PC-3 (cell line): Measurements from ENCODE around the gene RGL4. TPM values are rescaled to one million over a fixed set of nuclear protein-coding genes. Genes with fewer than 3 reads are reported as not detected.

ENCODE experiments used
- ATAC-seq: fragments of 200-7000 bp; cut with Tn5 transposase; 2 replicates; pipeline ENCODE4 v1.9.1; 2020; ENCODE audit warnings: mild to moderate bottlenecking, moderate library complexity
- BruUV-seq: library from RNA; stranded (reverse); fragments of 400-500 nt; replicated peaks from 2 replicates; lab custom pipeline; 2021; lab: Mats Ljungman, UMichigan
- CTCF ChIA-PET: fragments of 300-600 bp; sonication (Branson Sonifier 250); formaldehyde crosslinking; loops from one replicate; lab custom pipeline; 2022; ENCODE audit warnings: antibody characterized with exemption; lab: Charles Lee
- POLR2A ChIA-PET: fragments of 300-600 bp; sonication (Branson Sonifier 250); formaldehyde crosslinking; loops from one replicate; lab custom pipeline; 2022; ENCODE audit warnings: antibody characterized with exemption; ENCODE audit not compliant: unreplicated experiment; lab: Charles Lee
- DNase-seq: peaks from one replicate; pipeline ENCODE4 v3.0.0-alpha.2; 2015
- H2AFZ ChIP-seq: fragments of 300-600 bp; sonication (generic); 2 replicates; pipeline ENCODE4 v1.6.0; 2016; ENCODE audit warnings: antibody characterized with exemption, low read length
- H3F3A ChIP-seq: fragments of 300-600 bp; sonication (generic); one replicate; pipeline ENCODE4 v1.6.0; 2017; ENCODE audit warnings: antibody characterized with exemption, low read length, control low read depth, mild to moderate bottlenecking; ENCODE audit not compliant: unreplicated experiment
- H3K27ac ChIP-seq: fragments of 300-600 bp; sonication (generic); 2 replicates; pipeline ENCODE4 v1.5.1; 2016; ENCODE audit warnings: mild to moderate bottlenecking, low read length
- H3K27me3 ChIP-seq: fragments of 300-600 bp; sonication (generic); 2 replicates; pipeline ENCODE4 v1.6.1; 2016; ENCODE audit warnings: low read length, mixed read lengths
- H3K36me3 ChIP-seq: fragments of 300-600 bp; sonication (generic); 2 replicates; pipeline ENCODE4 v1.6.1; 2016; ENCODE audit warnings: low read depth, mixed run types, low read length, mixed read lengths
- H3K4me1 ChIP-seq: fragments of 300-600 bp; sonication (generic); 2 replicates; pipeline ENCODE4 v1.5.1; 2016; ENCODE audit warnings: low read length; ENCODE audit not compliant: insufficient read depth
- H3K4me2 ChIP-seq: fragments of 300-600 bp; sonication (generic); 2 replicates; pipeline ENCODE4 v1.6.0; 2016; ENCODE audit warnings: low read length
- H3K4me3 ChIP-seq: fragments of 300-600 bp; sonication (generic); 2 replicates; pipeline ENCODE4 v1.5.1; 2016; ENCODE audit warnings: mild to moderate bottlenecking, low read length, mixed read lengths
- H3K79me2 ChIP-seq: fragments of 300-600 bp; sonication (generic); 2 replicates; pipeline ENCODE4 v1.6.1; 2017; ENCODE audit warnings: low read length, mixed read lengths
- H3K9ac ChIP-seq: fragments of 300-600 bp; sonication (generic); 2 replicates; pipeline ENCODE4 v1.6.0; 2016; ENCODE audit warnings: mild to moderate bottlenecking, low read length
- H3K9me2 ChIP-seq: fragments of 300-600 bp; sonication (generic); replicated peaks from 2 replicates; pipeline ENCODE4 v1.6.1; 2016; ENCODE audit warnings: mixed run types, low read length, mixed read lengths
- H3K9me3 ChIP-seq: fragments of 300-600 bp; sonication (generic); 2 replicates; pipeline ENCODE4 v1.6.1; 2016; ENCODE audit warnings: low read length, mixed read lengths
- H4K20me1 ChIP-seq: fragments of 300-600 bp; sonication (generic); 2 replicates; pipeline ENCODE4 v1.6.1; 2016; ENCODE audit warnings: low read length, mixed read lengths
- EZH2 ChIP-seq: fragments of 300-600 bp; sonication (generic); IDR thresholded peaks from one replicate; pipeline ENCODE4 v1.6.1; 2017; ENCODE audit warnings: antibody characterized with exemption, mild to moderate bottlenecking, low read length; ENCODE audit not compliant: unreplicated experiment
- EZH2phosphoT487 ChIP-seq: fragments of 300-600 bp; sonication (generic); IDR thresholded peaks from 2 replicates; pipeline ENCODE4 v1.6.1; 2018; ENCODE audit warnings: mild to moderate bottlenecking, antibody characterized with exemption, low read length, borderline replicate concordance
- intact Hi-C: fragments of 100-400 bp; cut with micrococcal nuclease; formaldehyde crosslinking; loops from 2 replicates; pipeline ENCODE4 v1.9.0; 2023
- total RNA-seq: library from RNA; depleted of rRNA; stranded (reverse); fragments of >200 nt; gene quantifications from 2 replicates; pipeline ENCODE4 v1.2.3, GENCODE V29; 2014
- TF ChIP-seq, protein P1 (sequence below): fragments of 300-600 bp; sonication (generic); conservative IDR thresholded peaks from 2 replicates; pipeline ENCODE4 v1.5.1; 2017; ENCODE audit warnings: antibody characterized with exemption, low read depth, mild to moderate bottlenecking, low read length

Gene RGL4
- total RNA-seq, 1 experiment from 2014 or later = not detected

DNA sequence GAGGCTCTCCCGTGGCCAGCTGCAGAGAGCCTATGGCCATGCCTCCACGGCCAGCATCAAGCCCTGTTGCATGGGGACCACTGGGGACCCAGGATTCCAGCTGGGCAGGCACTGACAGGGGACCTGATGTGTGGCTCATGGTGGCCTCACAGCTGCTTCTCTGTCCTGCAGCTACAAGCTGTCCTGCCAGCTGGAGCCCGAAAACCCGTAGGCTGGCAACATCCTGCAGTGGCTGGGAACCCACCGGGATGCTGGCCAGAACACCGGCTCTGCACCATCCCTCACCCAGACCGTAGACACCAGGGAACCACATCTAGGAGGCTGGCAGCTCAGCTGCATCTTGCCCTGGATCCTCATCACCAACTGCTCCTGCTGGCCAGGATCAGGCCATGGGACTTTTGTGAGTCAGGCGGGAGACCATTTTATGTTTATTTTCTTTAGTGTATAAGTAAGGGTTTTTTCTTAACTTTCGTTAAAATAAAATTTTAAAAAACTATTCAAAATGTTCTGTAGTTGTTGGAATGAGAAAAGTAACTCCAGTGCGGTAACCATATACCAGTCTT, 7.9 kb downstream of the RGL4 start:
- DNase-seq (no peak), ATAC-seq (no peak)
- TF ChIP-seq, protein P1, sequence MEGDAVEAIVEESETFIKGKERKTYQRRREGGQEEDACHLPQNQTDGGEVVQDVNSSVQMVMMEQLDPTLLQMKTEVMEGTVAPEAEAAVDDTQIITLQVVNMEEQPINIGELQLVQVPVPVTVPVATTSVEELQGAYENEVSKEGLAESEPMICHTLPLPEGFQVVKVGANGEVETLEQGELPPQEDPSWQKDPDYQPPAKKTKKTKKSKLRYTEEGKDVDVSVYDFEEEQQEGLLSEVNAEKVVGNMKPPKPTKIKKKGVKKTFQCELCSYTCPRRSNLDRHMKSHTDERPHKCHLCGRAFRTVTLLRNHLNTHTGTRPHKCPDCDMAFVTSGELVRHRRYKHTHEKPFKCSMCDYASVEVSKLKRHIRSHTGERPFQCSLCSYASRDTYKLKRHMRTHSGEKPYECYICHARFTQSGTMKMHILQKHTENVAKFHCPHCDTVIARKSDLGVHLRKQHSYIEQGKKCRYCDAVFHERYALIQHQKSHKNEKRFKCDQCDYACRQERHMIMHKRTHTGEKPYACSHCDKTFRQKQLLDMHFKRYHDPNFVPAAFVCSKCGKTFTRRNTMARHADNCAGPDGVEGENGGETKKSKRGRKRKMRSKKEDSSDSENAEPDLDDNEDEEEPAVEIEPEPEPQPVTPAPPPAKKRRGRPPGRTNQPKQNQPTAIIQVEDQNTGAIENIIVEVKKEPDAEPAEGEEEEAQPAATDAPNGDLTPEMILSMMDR = no peak
- TF ChIP-seq EZH2phosphoT487 (no peak), EZH2 (no peak)
- Histone ChIP-seq H3K4me3 (no peak overlapping the region), H3K27ac (no peak overlapping the region), H3F3A (no peaks in the 10 kb centered on the region), H3K4me2 (no peak overlapping the region), H2AFZ (no peak overlapping the region), H3K4me1 (no peaks in the 10 kb centered on the region), H3K9me3 (no peaks in the 10 kb centered on the region), H3K9me2 (no peaks in the 10 kb centered on the region), H3K79me2 (peaks cover 12% of the 10 kb centered on the region; the same call in 1 of the 2 replicates), H4K20me1 (no peaks in the 10 kb centered on the region), H3K9ac (no peak overlapping the region), H3K36me3 (peaks cover 5% of the 10 kb centered on the region), H3K27me3 (no peaks in the 10 kb centered on the region)
- intact Hi-C loops = no loop called here
- BruUV-seq = no TSS peak
- ChIA-PET CTCF (no interaction called here), POLR2A (no interaction called here)

DNA sequence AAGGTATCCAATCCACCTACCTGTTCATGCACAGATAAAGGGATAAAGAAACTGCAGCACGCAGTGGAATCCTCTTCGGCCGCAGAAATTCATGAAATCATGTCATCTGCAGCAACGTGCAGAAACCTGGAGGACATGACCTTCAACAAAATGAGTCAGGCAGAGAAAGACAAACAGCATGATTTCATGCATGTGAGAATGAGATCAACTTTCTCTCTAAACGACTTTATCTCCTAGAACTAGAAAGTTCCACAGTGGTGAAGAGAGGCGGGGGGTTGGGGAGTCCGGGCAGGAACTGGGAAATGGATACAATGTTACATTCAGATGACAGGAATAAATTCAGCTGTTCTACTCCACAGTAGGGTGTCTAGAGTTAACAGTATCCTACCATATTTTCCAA, 9.9 kb downstream of the RGL4 start:
- DNase-seq = no peak
- H3K9ac ChIP-seq = no peak overlapping the region
- intact Hi-C loops = no loop called here
- ATAC-seq = no peak
- no peaks in the 10 kb centered on the region for H3F3A ChIP-seq
- ChIA-PET CTCF (no interaction called here), POLR2A (no interaction called here)
- H3K79me2 ChIP-seq = peaks cover 12% of the 10 kb centered on the region; the same call in 1 of the 2 replicates
- no peaks in the 10 kb centered on the region for H3K4me1 ChIP-seq
- no peak overlapping the region for H3K27ac ChIP-seq
- TF ChIP-seq, protein P1 = no peak
- TF ChIP-seq EZH2phosphoT487 (no peak), EZH2 (no peak)
- no peak overlapping the region for H3K4me2 ChIP-seq
- H3K9me3 ChIP-seq = no peaks in the 10 kb centered on the region
- no peak overlapping the region for H2AFZ ChIP-seq
- no peaks in the 10 kb centered on the region for H4K20me1 ChIP-seq
- H3K27me3 ChIP-seq = no peaks in the 10 kb centered on the region
- no peak overlapping the region for H3K4me3 ChIP-seq
- no TSS peak for BruUV-seq
- H3K36me3 ChIP-seq = peaks cover 7% of the 10 kb centered on the region; the same call in 1 of the 2 replicates
- no peaks in the 10 kb centered on the region for H3K9me2 ChIP-seq

DNA sequence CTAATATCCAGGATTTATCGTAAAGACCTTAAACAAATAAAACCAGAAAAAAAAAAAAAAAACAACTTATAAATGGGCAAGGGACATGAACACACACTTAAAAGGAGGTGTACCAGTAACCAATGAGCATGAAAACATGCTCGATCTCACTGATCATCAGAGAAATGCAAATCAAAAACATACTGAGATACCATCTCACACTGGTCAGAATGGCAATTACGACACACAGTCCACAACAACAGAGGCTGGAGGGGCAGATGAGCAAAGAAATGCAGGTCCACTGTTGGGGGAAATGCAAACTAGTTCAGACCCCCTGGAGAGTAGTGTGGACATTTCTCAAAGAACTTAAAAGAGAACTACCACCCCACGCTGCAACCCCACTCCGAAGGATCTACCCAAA, 13.2 kb downstream of the RGL4 start:
- POLR2A ChIA-PET = no interaction called here
- H3K9me3 ChIP-seq = no peaks in the 10 kb centered on the region
- no peak overlapping the region for H3K4me3 ChIP-seq
- H3K4me2 ChIP-seq = no peak overlapping the region
- H3K79me2 ChIP-seq = peaks cover 12% of the 10 kb centered on the region; the same call in 1 of the 2 replicates
- no peaks in the 10 kb centered on the region for H3F3A ChIP-seq
- H3K4me1 ChIP-seq = no peaks in the 10 kb centered on the region
- H3K9ac ChIP-seq = no peak overlapping the region
- no peaks in the 10 kb centered on the region for H4K20me1 ChIP-seq
- peaks cover 14% of the 10 kb centered on the region for H3K36me3 ChIP-seq
- no peak overlapping the region for H3K27ac ChIP-seq
- ATAC-seq = no peak
- no peak overlapping the region for H2AFZ ChIP-seq
- no TSS peak for BruUV-seq
- no peak for DNase-seq
- intact Hi-C loops = no loop called here
- TF ChIP-seq, protein P1 = no peak
- TF ChIP-seq EZH2 (no peak), EZH2phosphoT487 (no peak)
- CTCF ChIA-PET = no interaction called here
- no peaks in the 10 kb centered on the region for H3K9me2 ChIP-seq
- no peaks in the 10 kb centered on the region for H3K27me3 ChIP-seq
